ENCODE results near the gene GLYR1.
A peak's percentile ranks its signal among the peaks of the same experiment; 100 is the strongest.
"Not testable (repeated sequence)": the region's sequence is repeated elsewhere in the genome, so short reads cannot be mapped to it uniquely, and the experiment has no call there.

GLYR1 gene

DNA sequence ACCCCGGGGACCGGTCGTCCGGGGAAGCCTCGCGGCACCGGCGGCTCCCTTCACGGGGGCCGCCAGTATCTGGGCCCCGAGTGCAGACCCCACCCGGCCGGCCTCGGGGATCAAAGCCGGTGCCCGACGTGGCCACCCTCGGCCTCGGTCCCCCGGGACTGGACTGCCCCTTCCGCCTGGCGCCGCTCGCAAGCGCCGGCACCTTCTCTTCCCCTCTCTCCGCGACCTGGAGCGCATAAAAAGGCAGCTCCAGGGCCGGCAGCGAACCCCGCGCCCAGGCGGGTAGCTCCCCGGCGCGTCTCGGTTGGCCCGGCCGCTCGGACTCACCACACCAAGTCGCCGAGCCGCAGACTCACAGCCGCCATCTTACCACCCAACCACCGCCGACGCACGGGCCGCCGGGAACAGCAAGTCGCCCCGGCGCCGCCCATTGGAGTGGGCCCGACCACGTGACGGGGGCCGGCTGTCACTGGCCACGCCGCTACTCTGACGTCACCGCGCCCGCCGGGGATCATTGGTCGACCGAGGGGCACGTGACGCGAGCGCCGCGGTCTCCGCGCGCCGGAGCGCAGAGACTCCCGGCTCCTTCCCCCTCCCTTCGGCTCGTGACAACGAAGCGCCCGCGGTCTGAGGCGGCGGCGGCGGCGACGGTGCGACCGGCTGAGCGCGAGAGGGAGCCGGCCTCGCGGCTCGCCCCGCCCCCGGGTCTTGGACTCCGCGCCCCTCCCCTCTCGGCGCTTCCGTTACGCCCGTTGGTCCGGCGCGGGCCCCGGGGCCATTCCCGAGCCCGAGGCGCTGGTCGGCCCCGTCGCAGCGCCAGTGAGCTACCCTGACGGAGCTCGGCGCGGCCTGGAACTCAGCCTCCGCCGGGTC, at the start of gene GLYR1, which contains the start of gene UBN1:
TSS of gene GLYR1 (minus strand) at position 388 of the 873 bp plus-strand sequence. CDS start at position 365, 23 bp downstream.
TSS of gene UBN1 (plus strand) at position 581 of the 873 bp plus-strand sequence. CDS start 5,437 bp downstream, outside the sequence.
- peak; percentile 98 for DNase-seq (ENCODE audit: low spot score)

DNA sequence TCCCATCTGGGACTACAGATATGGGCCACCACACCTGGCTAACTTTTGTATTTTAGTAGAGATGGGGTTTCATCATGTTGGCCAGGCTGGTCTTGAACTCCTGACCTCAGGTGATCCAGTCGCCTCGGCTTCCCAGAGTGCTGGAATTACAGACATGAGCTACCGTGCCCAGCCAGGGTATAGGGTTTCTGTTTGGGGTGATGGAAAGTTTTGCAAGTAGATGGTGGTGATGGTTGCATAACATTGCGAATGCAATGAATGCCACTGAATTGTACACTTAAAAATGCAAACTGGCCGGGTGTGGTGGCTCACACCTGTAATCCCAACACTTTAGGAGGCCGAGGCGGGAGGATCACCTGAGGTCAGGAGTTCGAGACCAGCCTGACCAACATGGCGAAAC, 49.7 kb upstream of the GLYR1 start:
- DNase-seq (ENCODE audit: low spot score): not testable (repeated sequence)

DNA sequence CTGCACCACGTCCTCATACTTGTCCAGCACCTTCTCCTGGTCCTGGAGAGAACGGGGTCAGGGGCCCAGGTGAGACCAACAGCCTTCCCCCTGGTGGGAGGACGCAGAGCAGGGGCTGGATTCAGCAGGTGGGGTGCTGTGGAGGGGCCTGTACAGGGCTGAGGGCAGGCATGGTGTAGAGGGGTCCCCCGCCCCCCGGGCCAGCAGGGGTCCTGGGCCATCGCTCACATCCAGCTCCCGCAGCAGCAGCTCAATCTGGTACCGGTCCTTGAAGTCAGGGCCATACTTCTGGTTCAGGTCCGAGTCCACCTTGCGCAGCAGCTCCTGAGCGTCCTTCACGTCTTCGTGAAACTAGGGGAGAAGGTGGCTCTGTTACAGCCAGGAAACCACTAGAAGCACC, 48.3 kb upstream of the GLYR1 start:
- DNase-seq (ENCODE audit: low spot score): no peak

DNA sequence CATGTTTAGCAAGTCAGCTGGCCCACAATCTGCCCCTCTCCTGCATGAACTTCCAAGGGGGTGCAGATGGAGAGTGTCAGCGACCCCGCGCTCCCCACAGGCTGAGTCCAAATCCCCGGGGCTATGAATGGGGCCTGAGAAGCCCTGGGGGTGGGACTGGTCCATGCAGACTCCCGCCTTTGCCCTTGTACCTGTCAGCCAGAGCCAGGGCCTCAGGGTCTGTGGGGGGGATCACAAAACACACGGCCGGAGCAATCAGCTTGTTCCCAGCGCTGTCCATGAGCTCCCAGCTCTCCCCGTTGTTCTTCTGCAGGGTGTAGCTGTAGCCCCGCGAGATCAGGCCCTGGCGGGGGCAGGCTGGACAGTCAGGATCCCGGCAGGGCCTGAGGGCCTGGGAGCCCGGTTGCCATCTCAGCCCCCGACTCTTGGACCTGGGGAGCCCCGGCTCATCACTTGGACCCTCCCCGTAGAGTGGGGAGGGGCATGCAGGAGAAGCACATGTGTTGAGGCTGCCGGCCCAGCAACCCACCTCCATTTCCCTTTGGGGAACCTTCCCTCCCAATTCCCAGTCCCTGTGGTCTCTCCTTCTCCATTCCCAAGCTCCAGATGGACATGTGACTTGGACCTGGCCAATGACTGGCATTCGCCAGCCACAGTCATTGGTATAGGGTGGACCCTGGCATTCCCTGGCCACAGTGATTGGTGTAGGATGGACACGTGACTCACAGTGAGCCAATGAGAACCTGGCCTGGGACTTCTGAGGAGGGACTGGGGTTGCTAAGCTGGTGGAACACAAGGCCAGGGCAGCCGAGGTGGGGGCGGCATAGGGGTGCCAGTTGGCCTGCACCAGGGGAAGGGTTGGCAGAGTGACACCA, 47.4 kb upstream of the GLYR1 start:
- DNase-seq (ENCODE audit: low spot score): no peak

DNA sequence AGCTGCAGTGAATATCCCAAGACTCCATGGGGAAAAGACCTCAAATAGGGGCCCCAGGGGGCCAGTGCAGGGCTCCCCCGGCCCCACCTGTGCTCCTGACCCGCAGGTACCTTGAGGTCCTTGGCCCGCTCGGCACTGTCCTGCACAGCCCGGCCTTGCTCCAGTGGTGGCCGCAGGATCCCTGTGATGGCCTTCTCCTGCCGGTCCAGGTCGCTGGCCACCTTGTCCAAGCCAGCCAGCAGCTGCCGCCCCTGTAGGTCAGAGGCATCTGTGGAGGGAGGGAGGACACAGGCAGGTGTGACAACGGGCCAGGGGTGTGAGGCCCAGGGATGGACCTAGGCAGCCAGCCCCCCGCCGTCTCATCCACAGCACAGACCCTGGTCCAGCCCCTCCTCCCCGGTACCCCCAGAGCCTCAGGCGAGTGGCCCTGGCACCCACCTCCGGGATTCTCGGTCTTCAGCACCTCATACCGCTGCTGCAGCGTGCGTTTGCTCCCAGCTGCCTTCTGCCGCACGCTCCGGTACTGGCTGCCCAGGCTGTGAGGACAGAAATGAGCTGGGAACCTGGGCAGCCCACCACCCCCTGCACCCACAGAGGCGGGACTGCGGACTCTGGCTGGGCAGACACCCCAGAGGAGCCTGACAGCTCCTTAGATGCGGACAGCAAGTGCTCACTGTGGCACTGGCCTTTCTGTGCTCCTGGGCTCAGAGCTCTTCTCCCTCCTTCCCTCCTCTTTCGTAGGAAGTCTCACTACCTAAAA, 46.2 kb upstream of the GLYR1 start:
- DNase-seq (ENCODE audit: low spot score): no peak

DNA sequence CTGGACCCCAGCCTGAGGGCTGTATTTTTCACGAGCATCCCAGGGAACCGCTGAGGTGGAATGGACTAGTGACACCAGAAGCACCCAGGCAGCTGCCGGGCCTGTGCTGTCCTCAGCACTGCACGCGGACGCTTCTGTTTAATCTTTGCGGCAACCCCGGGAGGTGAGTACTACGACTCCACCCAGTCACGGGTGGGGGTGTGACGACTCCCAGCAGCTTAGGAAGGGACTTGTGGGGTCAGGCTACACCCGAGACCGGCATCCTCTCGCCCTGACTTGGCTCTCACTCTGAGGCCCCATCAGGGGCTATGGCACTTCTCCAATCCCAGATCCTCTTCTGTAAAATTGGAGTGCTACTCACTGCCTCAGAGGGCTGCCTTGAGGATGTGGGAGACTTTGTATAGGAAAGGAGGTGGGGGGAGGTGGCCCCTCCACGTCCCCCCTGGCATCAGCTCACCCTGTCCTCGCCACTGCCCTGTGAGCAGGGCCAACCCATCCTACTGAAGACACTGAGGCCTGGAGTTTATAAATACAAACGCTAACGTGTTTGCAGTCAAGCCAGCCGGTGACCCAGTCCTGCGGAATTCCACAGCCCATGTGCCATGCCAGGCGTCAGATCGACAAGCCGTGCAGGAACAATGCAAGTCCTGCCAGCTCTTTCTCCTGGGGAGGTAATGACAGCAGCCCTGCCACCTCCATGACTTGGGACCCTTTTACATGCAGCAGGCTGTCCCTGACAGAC, 45.4 kb upstream of the GLYR1 start:
- DNase-seq (ENCODE audit: low spot score): no peak

DNA sequence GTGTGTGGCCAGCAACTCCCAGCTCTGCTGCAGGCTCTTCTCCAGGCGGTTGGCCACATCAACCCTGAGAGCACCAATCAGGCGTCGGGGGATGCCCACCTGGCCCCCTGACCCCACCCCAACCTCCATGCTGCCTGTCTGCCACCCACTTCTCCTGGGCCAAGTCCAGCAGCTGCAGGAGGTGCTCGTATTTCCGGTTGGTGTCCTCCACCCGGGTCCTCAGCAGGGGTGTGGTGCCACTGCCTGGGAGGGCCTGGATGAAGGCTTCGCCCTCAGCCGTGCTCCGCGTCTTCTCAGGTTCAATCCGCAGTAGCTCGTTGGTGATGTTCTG, 44.8 kb upstream of the GLYR1 start:
- no peak for DNase-seq (ENCODE audit: low spot score)

DNA sequence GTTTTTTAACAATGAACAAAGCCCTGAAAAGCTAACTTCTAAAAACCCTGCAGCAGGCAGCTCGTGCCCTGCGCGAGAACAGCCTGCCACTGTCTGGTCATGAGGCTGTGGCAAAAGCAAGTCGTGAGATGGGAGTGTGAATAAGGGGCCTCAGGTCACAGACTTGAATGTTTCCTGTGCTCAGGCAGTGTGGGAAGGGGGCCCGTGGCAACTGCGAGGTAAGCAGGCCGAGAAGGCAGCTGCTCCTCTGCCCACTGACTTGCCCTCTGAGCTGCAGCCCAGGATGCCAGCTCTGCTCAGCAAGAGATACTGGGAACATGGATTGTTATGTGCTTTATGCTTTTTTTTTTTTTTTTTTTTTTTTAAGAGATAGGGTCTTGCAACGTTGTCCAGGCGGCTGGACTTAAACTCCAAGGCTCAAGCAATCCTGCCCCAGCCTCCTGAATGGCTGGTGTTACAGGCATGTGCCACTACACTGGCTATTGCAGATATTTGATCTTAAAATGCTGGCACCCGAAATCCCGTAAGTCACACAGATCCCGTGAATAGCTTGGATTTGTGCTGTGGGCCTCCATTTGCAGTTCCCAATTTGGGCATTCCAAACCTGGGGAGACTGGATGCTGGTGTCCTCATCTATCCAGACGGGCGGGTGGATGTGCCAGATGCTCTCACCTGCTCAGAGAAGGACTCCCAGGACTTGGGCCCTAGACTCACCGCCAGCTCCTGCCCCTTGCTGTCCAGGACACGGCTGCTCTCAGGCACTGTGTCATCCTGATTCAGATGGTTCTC, 44.2 kb upstream of the GLYR1 start:
- no peak for DNase-seq (ENCODE audit: low spot score)

DNA sequence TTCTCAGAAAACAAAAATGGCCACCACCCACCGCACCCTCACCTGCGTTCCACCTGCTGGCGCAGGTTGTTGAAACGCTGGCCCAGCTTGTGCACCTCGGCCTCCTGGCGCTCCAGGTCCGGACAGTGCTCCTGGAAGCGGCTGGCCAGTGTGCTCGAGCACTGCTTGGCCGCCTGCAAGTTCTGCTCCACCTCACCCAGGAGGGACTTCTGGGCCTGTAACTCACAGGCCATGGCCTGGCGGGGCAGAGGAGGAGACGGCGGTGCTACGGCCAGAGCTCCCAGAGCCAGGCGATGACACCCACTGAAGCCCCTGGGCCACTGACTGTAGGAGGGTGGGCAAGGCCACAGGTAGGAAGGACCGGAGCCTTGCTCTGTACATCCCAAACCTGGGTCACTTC, 43.6 kb upstream of the GLYR1 start:
- no peak for DNase-seq (ENCODE audit: low spot score)

DNA sequence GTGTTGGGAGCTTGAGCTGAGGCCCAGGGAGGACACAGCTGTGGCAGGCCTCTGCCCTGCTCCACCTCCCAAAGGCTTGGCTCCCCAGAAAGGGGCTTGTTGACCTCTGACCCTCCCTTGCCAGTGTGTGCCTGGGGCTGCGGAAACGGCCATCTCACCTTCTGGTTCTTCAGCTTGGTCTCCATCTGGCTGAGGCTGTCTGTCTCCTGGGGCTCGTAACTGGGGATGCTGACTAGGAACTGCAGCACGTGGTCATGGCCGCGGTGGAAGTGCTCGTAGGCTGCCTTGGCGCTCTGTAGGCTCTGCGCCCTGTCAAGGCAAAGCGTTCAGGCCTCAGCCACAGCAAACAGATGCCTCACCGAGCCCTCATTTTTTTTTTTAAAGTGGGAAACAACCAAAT, 42.9 kb upstream of the GLYR1 start:
- no peak for DNase-seq (ENCODE audit: low spot score)

DNA sequence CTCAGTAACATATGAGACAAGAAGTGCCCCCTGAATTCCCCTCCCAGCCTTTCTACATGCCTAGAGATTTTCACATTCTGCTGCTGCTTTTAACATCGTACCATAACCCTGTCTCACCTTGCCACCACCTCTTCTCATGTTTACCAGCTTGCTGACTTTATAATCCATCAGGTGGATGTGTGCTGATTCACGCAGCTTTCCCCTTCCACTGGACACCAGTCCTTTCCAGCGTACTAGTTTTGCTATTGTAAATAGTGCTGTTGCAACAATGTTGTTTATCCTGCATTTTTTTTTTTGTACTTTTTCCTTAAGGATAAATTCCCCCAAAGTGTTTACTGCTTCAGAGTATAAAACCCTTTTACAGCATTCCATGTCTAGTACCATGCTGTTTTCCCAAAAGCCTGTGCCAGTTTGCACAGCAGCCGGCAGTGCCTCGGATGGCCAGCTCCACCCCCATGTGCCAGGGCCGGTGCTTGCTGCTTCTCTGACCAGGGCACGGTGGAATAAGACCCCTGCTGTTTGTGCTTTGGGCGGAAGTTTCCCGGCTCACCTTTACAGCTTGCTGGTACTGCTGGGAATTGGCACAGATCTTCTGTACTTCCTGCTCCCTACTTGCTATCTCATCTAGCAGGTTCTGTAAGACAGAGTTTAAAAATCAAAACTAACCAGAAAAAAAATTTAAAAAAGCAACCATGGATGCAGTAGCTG, 41.5 kb upstream of the GLYR1 start:
- no peak for DNase-seq (ENCODE audit: low spot score)

DNA sequence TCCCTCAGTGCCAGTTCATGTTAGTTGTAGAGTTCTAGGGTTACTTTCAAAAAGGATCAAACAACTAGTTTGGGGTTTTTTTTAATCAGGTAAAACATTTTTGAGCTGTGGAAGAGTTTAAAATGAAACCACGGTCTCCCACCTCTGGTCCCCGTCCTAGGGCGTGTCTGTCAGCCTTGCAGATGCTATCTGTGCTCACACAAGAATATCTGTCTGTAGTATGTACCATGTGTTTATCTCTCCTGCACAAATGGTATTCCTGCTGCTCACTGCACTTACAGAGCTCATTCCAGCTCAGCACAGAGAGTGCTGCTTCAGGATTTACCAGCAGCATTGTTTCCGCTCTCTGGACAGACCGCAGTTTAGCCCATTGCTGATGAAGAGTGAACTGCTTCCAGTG, 39.1 kb upstream of the GLYR1 start:
- no peak for DNase-seq (ENCODE audit: low spot score)

DNA sequence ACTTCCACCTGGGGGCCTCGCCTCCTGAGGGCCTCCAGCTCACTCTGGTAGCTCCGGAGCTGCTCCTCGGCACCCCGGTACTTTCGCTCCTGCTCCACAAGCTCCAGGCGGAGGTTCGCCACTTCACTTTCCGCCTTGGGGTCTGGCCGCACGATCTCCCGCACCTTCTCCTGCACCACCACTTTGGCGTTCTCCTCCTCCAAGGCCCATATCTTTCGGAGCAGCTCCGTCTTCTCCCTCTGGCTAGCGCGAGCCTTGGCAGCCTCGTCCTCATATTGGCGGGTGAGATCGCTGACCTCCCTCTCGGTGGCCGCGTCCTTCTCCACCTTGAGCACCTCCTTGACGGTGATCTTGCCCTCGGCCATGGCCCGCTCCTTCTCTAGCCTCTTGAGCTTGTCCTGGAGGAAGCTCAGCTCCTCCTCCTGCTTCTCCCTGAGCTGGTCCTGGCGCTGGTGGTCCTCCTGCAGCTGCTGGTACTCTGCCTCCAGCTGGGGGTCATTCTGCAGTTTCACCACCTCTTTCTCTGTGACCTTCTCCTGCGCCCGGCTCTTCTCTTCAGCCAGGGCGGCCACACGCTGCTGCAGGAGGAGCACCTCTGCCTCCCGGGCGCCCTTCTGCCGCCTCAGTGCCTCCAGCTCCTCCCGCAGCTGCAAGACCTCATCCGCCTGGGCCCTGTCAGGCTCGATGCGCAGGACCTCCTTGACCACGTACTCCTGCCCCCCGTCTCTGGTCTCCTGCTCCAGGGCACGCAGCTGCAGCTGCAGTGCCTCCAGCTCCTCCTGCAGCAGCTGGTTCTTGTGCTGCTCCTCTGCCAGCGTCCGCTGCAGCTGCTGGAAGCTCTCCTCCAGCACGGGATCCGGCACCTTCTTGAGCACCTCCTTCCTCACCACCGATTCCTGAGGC, 38.1 kb upstream of the GLYR1 start:
- DNase-seq (ENCODE audit: low spot score): no peak

DNA sequence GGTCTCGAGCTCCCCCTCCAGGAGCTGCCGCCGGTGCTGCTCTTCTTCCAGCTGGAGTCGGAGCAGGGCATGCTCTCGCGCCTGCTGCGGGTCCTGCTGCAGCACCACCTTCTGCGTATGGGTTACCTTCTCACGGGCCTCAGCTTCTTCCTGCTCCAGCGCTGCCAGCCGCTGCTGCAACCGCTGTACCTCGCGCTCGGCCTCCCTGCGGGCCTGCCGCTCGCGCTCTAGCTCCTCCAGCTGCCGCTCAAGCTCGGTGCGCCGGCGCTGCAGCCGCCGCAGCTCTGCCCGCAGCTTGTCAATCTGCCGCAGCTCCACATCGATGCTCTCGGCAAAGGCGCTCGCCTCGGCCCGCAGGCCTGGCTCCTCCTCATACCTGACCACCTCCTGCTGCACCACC, 37.1 kb upstream of the GLYR1 start:
- no peak for DNase-seq (ENCODE audit: low spot score)

DNA sequence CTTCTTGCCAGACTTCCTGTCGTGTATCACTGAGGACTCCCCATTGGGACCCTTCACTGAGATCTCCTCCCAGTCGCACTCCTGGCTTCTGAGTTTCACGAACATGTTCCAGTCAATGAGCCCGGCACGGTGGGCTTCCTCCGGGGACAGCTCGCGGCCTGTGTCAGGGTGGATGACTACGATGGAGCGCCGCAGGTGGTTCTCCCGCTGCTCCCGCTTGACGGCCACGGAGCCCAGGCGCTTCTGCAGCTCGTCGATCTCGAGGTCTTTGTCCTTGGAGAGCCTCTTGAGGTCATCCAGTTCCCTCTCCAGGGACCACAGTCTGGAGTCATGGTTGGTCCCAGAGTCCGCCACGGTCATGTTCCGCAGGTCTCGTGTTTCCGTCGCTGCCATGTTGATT, 36.4 kb upstream of the GLYR1 start:
- no peak for DNase-seq (ENCODE audit: low spot score)

DNA sequence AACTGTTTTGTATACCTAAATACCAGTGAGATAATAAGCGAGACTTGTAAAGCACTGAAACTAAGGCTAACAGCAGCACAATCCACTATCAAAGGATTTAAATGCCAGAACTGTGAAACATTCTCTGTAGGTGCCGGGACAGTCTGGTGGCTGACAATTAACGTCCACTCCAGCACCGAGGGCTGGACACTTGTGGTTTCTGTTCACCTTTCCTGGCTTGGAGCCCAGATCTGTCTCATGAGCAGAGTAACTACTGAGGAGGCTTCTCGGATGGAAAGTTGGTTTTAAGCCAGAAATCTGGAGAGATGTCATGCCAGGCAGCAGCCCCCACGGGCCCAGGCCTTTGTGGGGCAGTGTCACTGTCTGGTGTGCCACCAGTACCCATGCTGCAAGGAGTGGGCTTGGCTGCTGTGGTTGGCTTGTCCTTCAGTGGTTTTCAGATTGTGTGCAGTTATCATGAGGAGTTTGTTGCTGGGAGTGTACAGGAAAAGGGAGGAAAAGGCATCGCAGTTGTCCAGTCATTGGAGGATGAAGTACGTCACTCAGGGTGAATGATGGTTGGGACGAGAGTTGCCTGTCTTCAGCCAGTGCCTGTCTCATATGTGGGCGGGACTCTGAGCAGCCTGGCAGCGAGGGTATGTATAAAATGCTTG, 35.7 kb upstream of the GLYR1 start:
- DNase-seq (ENCODE audit: low spot score): no peak

DNA sequence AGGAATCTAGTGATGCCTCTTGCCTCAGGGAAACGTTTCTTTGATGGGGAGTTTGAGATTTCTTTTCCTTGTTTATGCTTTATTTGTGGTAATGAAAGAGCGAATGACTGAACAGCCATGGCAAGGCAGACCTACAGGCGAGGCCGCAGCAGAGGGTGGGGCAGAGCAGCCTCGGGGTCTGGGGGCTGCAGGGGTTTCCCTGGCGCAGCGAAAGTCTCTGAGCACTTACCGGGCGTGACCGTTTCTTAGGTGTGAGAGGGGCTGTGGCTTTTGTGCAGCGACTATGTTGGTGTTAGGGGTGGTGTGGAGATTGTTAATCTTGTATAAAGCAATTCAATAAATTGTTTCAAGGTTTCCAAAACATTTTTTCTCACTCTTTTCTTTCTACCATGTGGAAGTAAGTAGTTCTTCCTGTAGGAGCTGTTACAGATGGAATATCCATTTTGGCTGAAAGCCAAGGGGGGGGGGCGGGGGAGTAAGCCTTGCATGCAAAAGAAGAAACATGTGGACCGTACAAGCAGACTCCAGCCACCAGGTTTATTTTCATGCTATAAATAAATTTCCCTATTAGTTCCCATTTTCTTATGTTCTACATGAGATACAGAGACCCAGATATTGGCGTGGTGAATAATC, 35.0 kb upstream of the GLYR1 start:
- DNase-seq (ENCODE audit: low spot score): no peak

DNA sequence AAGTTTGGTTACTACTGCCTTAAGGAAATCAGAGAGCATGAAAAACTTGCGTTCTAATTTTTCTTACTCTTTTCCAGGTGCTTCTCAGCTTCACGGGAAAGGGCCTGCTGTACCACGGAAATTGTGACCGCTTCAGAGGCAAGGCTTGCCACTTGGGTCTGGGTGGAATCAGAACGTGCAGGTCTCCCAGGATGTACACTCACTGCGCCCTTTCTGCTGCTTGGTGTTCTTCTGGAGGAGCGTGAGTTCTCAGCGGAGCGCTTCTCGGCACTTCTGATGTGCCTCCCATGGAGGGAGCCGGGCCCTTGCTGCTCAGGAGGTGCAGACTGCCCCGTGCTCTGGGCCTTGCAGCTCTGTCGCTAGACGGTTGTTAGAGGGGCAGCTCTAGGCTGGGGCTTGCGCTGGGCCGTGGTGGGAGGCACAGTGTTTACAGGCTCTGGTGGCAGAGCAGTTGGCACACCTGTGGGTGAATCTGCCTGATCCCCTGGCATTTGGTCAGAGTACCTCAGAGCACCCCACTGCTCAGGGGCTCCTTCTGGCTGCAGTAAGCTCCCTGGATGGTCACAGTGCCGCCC, 33.0 kb upstream of the GLYR1 start:
- no peak for DNase-seq (ENCODE audit: low spot score)
